ES-I3 (cell line): ENCODE data around the gene STARD7.

Source experiments
- H3K36me3 ChIP-seq: 2 replicates; pipeline ENCODE4 v1.6.1; 2013; ENCODE audit warnings: mild to moderate bottlenecking, low read length, control low read depth, moderate library complexity; ENCODE audit not compliant: insufficient read depth
- H3K4me1 ChIP-seq: 2 replicates; pipeline ENCODE4 v1.6.1; 2013; ENCODE audit warnings: mild to moderate bottlenecking, control low read depth, low read length; ENCODE audit not compliant: insufficient read depth
- H3K9ac ChIP-seq: 2 replicates; pipeline ENCODE4 v1.6.1; 2013; ENCODE audit warnings: low read depth, mild to moderate bottlenecking, low read length, moderate library complexity
- H3K9me3 ChIP-seq: 2 replicates; pipeline ENCODE4 v1.6.1; 2013; ENCODE audit warnings: mild to moderate bottlenecking, low read length, moderate library complexity; ENCODE audit not compliant: control insufficient read depth, insufficient read depth

STARD7 gene

GRCh38 chr2:96198921-96199320, 9.7 kb downstream of the STARD7 start:
- peaks cover 8% of the 10 kb centered on the region for H3K36me3 ChIP-seq
- 0 out of 2 replicates have a peak, but pooled peaks cover 9% of the 10 kb centered on the region for H3K4me1 ChIP-seq
- H3K9me3 ChIP-seq = no peaks in the 10 kb centered on the region
- H3K9ac ChIP-seq = no peak overlapping the region

GRCh38 chr2:96197546-96198255, 10.9 kb downstream of the STARD7 start:
- Histone ChIP-seq H3K9me3 (no peaks in the 10 kb centered on the region), H3K9ac (no peak overlapping the region), H3K4me1 (0 out of 2 replicates have a peak, but pooled peaks cover 8% of the 10 kb centered on the region), H3K36me3 (peaks cover 13% of the 10 kb centered on the region)

- H3K4me1 ChIP-seq = no peaks in the 10 kb centered on the region
- no peak overlapping the region for H3K9ac ChIP-seq
- peaks cover 21% of the 10 kb centered on the region for H3K36me3 ChIP-seq
- no peaks in the 10 kb centered on the region for H3K9me3 ChIP-seq
These were observed 13.1 kb downstream of the STARD7 start for GRCh38 chr2:96195410-96196066.

DNA sequence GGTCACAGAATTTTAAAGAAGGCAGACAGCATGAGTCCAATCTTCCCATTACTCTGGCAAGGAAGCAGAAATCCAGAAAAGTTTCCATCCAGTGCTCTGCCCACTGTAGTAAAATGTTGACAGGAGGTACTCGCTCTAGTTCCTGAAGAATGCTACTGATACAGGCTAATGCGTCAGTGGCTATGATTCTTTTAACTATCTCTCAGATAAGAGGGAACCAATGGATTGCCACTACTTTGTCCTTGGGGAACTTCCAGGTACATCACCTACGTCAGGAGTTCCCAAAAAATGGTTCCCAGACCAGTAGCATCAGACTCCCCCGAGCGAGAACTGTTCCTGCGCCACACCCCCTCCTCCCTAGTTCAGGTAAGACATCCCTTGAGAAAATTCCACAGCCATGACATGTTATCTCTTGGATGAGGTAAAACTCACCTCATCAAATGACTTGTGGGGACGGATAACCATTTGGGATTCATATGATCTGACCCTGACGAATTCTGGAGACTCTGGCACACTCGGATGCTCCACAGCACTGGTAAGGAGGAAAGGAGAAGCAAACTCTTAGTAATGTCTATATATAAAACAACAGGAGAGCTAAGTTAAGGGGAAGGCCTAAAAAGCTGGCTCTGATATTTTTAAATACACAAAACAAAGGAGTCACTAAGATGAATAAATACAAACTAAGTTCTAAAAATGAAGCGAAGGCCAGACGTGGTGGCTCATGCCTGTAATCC, 16.5 kb downstream of the STARD7 start:
- no peaks in the 10 kb centered on the region for H3K4me1 ChIP-seq
- H3K36me3 ChIP-seq = peaks cover 27% of the 10 kb centered on the region
- H3K9me3 ChIP-seq = no peaks in the 10 kb centered on the region
- H3K9ac ChIP-seq = no peak overlapping the region

GRCh38 chr2:96188821-96189526, 19.7 kb downstream of the STARD7 start:
- H3K4me1 ChIP-seq = no peaks in the 10 kb centered on the region
- peaks cover 42% of the 10 kb centered on the region for H3K36me3 ChIP-seq
- H3K9ac ChIP-seq = no peak overlapping the region
- no peaks in the 10 kb centered on the region for H3K9me3 ChIP-seq

DNA sequence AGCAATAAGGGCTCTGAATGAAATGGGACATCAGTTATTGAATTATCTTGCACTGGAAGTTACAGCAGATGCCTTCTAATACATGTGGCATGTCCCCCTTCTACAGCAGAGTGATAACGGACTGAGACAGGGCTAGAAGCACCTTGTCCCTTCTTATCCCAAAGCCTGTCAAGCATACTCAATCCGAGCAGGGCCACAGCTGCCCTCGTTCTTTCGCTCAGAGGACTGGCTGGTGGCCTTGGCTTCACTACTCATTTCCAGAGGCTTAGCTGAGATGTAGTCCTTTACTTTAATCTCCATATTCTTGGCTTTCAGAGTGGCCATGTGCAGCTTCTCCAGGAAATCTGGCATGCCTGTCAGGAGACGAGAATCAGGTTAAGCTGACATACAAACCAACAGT, 22.1 kb downstream of the STARD7 start:
- H3K9me3 ChIP-seq = no peaks in the 10 kb centered on the region
- H3K4me1 ChIP-seq = no peaks in the 10 kb centered on the region
- H3K36me3 ChIP-seq = peaks cover 33% of the 10 kb centered on the region
- H3K9ac ChIP-seq = no peak overlapping the region

DNA sequence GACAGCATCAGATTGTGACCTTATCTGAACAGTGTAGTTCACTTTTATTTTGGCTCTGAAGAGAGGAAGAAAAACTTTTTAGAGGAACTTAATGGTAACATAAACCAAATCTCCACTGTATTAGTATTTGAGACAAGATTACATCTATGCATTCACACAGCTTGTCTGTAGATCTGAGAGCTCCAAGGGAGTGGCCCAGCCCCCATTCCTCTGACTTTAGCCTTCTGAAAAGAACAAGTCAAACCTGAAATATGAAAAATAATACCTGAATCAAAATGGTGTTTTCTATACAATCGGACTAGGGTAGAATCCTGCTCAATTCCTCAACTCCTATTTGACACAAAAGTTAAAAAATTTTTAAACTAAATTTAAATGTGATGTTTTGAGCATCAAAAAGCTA, 23.1 kb downstream of the STARD7 start:
- H3K9ac ChIP-seq = no peak overlapping the region
- H3K4me1 ChIP-seq = no peaks in the 10 kb centered on the region
- H3K9me3 ChIP-seq = no peaks in the 10 kb centered on the region
- H3K36me3 ChIP-seq = peaks cover 28% of the 10 kb centered on the region

DNA sequence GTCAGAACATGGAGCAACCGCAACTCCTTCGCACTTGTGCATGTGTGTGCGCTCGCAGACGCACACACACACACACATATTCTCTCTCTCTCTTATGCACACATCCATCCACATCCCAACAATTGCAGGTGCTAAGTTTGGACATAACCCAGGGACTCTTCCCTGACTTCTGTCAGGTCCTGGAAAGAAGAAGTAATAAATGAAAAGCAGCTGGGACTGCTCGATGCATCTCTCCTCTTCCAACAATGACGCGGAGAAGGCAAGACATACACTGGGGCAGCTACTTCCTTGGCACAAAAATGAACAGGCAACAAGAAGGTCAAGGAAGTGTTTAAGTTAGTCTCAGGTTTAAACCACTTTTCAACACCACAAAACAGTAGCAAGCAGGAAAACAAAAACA, 23.6 kb downstream of the STARD7 start:
- peaks cover 28% of the 10 kb centered on the region for H3K36me3 ChIP-seq
- no peaks in the 10 kb centered on the region for H3K9me3 ChIP-seq
- no peaks in the 10 kb centered on the region for H3K4me1 ChIP-seq
- H3K9ac ChIP-seq = no peak overlapping the region

- Histone ChIP-seq H3K36me3 (peaks cover 27% of the 10 kb centered on the region), H3K4me1 (no peaks in the 10 kb centered on the region), H3K9me3 (no peaks in the 10 kb centered on the region), H3K9ac (no peak overlapping the region)
These were observed 24.4 kb downstream of the STARD7 start for GRCh38 chr2:96184188-96184587.

DNA sequence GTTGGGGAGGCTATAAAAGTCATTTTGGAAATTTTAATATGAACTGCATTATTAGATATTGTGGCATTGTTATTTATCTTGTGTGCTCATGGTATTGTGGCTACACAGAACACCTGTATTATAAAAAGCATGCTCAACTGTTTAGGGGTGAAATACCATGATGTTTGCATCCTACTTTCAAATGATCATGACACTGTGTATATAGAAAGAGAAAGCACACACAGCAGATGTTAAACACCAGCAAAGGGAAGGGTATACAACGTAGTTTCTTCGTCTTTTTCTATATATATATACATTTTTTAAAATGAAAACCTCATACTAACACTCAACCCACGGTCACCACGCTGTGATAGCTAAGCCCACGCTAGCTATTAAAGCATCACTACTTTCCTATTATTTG, 27.1 kb downstream of the STARD7 start:
- H3K36me3 ChIP-seq = peaks cover 17% of the 10 kb centered on the region
- no peaks in the 10 kb centered on the region for H3K4me1 ChIP-seq
- no peak overlapping the region for H3K9ac ChIP-seq
- no peaks in the 10 kb centered on the region for H3K9me3 ChIP-seq

DNA sequence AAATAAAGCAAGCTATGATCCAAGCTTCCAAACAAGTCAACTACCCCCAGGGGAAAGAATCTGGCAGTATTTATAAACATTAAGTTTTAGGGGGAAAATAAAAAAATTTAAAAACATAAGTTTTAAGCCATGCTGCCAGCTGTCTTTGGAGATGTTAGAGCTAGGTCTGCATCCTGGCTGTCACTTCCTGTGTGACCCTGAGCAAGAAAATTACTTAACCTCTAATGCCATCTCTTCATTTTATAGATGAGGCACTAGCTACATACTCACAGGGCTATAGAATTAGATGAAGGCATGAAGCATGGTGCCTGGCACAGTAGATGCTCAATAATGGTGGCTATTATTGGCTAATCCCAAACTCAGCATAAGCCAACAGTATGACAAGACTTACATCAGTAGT, 28.1 kb downstream of the STARD7 start:
- peaks cover 7% of the 10 kb centered on the region for H3K36me3 ChIP-seq
- no peaks in the 10 kb centered on the region for H3K4me1 ChIP-seq
- no peaks in the 10 kb centered on the region for H3K9me3 ChIP-seq
- H3K9ac ChIP-seq = no peak overlapping the region

DNA sequence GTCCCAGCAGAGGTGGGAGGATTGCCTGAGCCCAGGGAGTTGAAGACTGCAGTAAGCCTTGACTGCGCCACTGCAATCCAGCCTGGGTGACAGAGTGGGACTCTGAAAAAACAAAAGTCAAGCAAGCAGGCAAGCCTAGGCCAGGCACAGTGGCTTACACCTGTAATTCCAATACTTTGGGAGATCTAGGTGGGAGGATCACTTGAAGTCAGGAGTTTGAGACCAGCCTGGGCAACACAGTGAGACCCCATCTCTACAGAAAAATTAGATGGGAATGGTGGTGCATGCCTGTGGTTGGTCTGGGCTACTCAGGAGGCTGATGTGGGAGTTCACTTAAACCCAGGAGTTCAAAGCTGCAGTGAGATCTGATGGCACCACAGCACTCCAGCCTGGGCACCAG, 28.6 kb downstream of the STARD7 start:
- no peaks in the 10 kb centered on the region for H3K9me3 ChIP-seq
- H3K9ac ChIP-seq = no peak overlapping the region
- peaks cover 2% of the 10 kb centered on the region; the same call in 1 of the 2 replicates for H3K36me3 ChIP-seq
- no peaks in the 10 kb centered on the region for H3K4me1 ChIP-seq

- no peaks in the 10 kb centered on the region for H3K4me1 ChIP-seq
- no peaks in the 10 kb centered on the region for H3K9me3 ChIP-seq
- no peaks in the 10 kb centered on the region for H3K36me3 ChIP-seq
- H3K9ac ChIP-seq = no peak overlapping the region
These were observed 32.0 kb downstream of the STARD7 start for GRCh38 chr2:96176661-96177060.

DNA sequence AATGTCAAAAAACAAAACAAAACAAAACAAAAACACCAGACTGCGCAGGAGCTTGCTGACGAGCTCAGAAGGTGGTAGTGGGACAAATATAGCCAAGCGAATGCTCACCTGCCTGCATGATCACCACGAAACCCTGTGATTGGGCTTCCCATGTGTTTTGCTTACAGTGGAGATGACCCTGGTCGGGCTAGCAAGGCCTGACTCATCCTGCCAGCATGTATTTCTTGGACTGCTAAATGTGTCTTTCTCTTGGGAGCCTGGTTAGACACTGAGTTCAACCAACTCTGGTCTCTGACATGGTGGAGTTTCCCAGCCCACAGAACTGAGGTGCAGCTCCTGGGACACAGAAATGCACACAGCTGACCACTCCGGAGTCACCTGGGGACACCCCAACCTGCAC, 32.7 kb downstream of the STARD7 start:
- Histone ChIP-seq H3K9me3 (no peaks in the 10 kb centered on the region), H3K4me1 (no peaks in the 10 kb centered on the region), H3K36me3 (no peaks in the 10 kb centered on the region), H3K9ac (no peak overlapping the region)
